A549 (cell line): ENCODE measurements around the gene PPP1CC. TPM values are rescaled to one million over a fixed set of nuclear protein-coding genes. Genes with fewer than 3 reads are reported as not detected.

ENCODE experiments used
- polyA plus RNA-seq, 4 experiments: library from polyadenylated mRNA; depleted of rRNA in 3 of 4; stranded (reverse); fragments of >200 nt; fragmentation: RNase III in 1 of 4; extraction: RNeasy Plus Mini Kit Qiagen cat#74134 plus additional on column Dnase treatment in 1 of 4; gene quantifications; 2 replicates in 3 of 4; 3 replicates in 1 of 4; pipeline ENCODE4 v1.2.3, GENCODE V29; 2011 to 2017

PPP1CC gene
- polyA plus RNA-seq, 2 of the 4 experiments (the other 2 are of a cell fraction): 131 to 258 TPM

Other genes starting within 250 kb of the PPP1CC start
- gene VPS29, start 240.8 kb downstream of the PPP1CC start, polyA plus RNA-seq (2011; rRNA removed): 213 and 230 TPM in 2 replicates
- gene VPS29, start 240.8 kb downstream of the PPP1CC start, polyA plus RNA-seq (2017; fragmentation: RNase III; extraction: RNeasy Plus Mini Kit Qiagen cat#74134 plus additional on column Dnase treatment): 180 to 188 TPM (median 183 TPM) in 3 replicates
- gene RAD9B, start 240.6 kb downstream of the PPP1CC start, polyA plus RNA-seq (2011; rRNA removed): 0.60 and 0.66 TPM in 2 replicates
- gene RAD9B, start 240.6 kb downstream of the PPP1CC start, polyA plus RNA-seq (2017; fragmentation: RNase III; extraction: RNeasy Plus Mini Kit Qiagen cat#74134 plus additional on column Dnase treatment): 0.18 to 0.25 TPM (median 0.21 TPM) in 3 replicates
- gene PPTC7, start 159.6 kb downstream of the PPP1CC start, polyA plus RNA-seq (2011; rRNA removed): 27.1 and 30.3 TPM in 2 replicates
- gene PPTC7, start 159.6 kb downstream of the PPP1CC start, polyA plus RNA-seq (2017; fragmentation: RNase III; extraction: RNeasy Plus Mini Kit Qiagen cat#74134 plus additional on column Dnase treatment): 13.8 to 15.1 TPM (median 14.7 TPM) in 3 replicates
- 56.9 and 62.2 TPM in 2 replicates for gene TCTN1, start 128.8 kb downstream of the PPP1CC start, polyA plus RNA-seq (2011; rRNA removed)
- 26.3 to 27.8 TPM (median 26.5 TPM) in 3 replicates for gene TCTN1, start 128.8 kb downstream of the PPP1CC start, polyA plus RNA-seq (2017; fragmentation: RNase III; extraction: RNeasy Plus Mini Kit Qiagen cat#74134 plus additional on column Dnase treatment)
- gene HVCN1, start 53.8 kb downstream of the PPP1CC start, polyA plus RNA-seq (2011; rRNA removed): 1.1 TPM in 2 replicates
- gene HVCN1, start 53.8 kb downstream of the PPP1CC start, polyA plus RNA-seq (2017; fragmentation: RNase III; extraction: RNeasy Plus Mini Kit Qiagen cat#74134 plus additional on column Dnase treatment): 0.20 to 0.46 TPM (median 0.34 TPM) in 3 replicates
- 0.04 and 0.05 TPM in 2 replicates for gene CCDC63, start 104.1 kb upstream of the PPP1CC start, polyA plus RNA-seq (2011; rRNA removed)
- not detected in 3 replicates for gene CCDC63, start 104.1 kb upstream of the PPP1CC start, polyA plus RNA-seq (2017; fragmentation: RNase III; extraction: RNeasy Plus Mini Kit Qiagen cat#74134 plus additional on column Dnase treatment)
- 0.13 TPM in 1 of 2 replicates, not detected in the other for gene MYL2, start 177.7 kb upstream of the PPP1CC start, polyA plus RNA-seq (2011; rRNA removed)
- gene MYL2, start 177.7 kb upstream of the PPP1CC start, polyA plus RNA-seq (2017; fragmentation: RNase III; extraction: RNeasy Plus Mini Kit Qiagen cat#74134 plus additional on column Dnase treatment): not detected in 3 replicates